GM23338 (cell line): Measurements from ENCODE around the gene NPAS3. TPM values are rescaled to one million over a fixed set of nuclear protein-coding genes. Genes with fewer than 3 reads are reported as not detected.

Experiments used
- ATAC-seq: fragments of 200-7000 bp; cut with Tn5 transposase; 3 replicates; pipeline ENCODE4 v1.9.1; 2020
- DNase-seq: peaks from one replicate; pipeline ENCODE4 v3.0.0-alpha.2; 2015; ENCODE audit warnings: low spot score
- H2AFZ ChIP-seq: fragments of 200-600 bp; sonication (generic); 2 replicates; pipeline ENCODE4 v1.8.0; 2016; ENCODE audit warnings: antibody characterized with exemption, mild to moderate bottlenecking, moderate library complexity
- H3F3A ChIP-seq: fragments of 200-600 bp; sonication (generic); replicated peaks from 2 replicates; pipeline ENCODE4 v1.8.0; 2017; ENCODE audit warnings: antibody characterized with exemption, mixed run types, low read depth
- H3K27ac ChIP-seq: fragments of 200-600 bp; sonication (generic); 2 replicates; pipeline ENCODE4 v1.6.1; 2016; ENCODE audit warnings: low read depth
- H3K27me3 ChIP-seq: fragments of 200-600 bp; sonication (generic); 2 replicates; pipeline ENCODE4 v1.8.0; 2016; ENCODE audit warnings: mild to moderate bottlenecking, mixed run types, moderate library complexity; ENCODE audit not compliant: insufficient read depth
- H3K36me3 ChIP-seq: fragments of 200-600 bp; sonication (generic); 2 replicates; pipeline ENCODE4 v1.8.0; 2016; ENCODE audit warnings: mild to moderate bottlenecking; ENCODE audit not compliant: insufficient read depth
- H3K4me1 ChIP-seq: fragments of 200-600 bp; sonication (generic); 2 replicates; pipeline ENCODE4 v1.8.0; 2016; ENCODE audit warnings: mild to moderate bottlenecking, moderate library complexity; ENCODE audit not compliant: insufficient read depth
- H3K4me2 ChIP-seq: fragments of 200-600 bp; sonication (generic); 2 replicates; pipeline ENCODE4 v1.7.1; 2017; ENCODE audit warnings: mixed run types
- H3K4me3 ChIP-seq: fragments of 200-600 bp; sonication (generic); 2 replicates; pipeline ENCODE4 v1.6.1; 2016; ENCODE audit warnings: mixed run types
- H3K79me2 ChIP-seq: fragments of 200-600 bp; sonication (generic); replicated peaks from 2 replicates; pipeline ENCODE4 v1.8.0; 2017; ENCODE audit warnings: mild to moderate bottlenecking; ENCODE audit not compliant: insufficient read depth
- H3K9me2 ChIP-seq: fragments of 200-600 bp; sonication (generic); 2 replicates; pipeline ENCODE4 v1.8.0; 2017; ENCODE audit not compliant: insufficient read depth
- H4K20me1 ChIP-seq: fragments of 200-600 bp; sonication (generic); replicated peaks from 2 replicates; pipeline ENCODE4 v1.8.0; 2017; ENCODE audit warnings: mild to moderate bottlenecking; ENCODE audit not compliant: insufficient read depth
- H3K27ac Mint-ChIP-seq: 2 replicates; pipeline ENCODE4 v1.8.0; 2020; ENCODE audit warnings: inconsistent platforms, mild to moderate bottlenecking, moderate library complexity, mixed read lengths
- H3K27me3 Mint-ChIP-seq: 3 replicates; pipeline ENCODE4 v1.8.0; 2022; ENCODE audit warnings: low read depth, mild to moderate bottlenecking, moderate library complexity, mixed read lengths, inconsistent platforms; ENCODE audit not compliant: insufficient read depth, poor library complexity
- H3K36me3 Mint-ChIP-seq: 3 replicates; pipeline ENCODE4 v1.8.0; 2021; ENCODE audit warnings: low read depth, mild to moderate bottlenecking, inconsistent platforms, moderate library complexity, mixed read lengths
- H3K4me1 Mint-ChIP-seq: 3 replicates; pipeline ENCODE4 v1.8.0; 2020; ENCODE audit warnings: mild to moderate bottlenecking, inconsistent platforms, mixed read lengths
- H3K4me3 Mint-ChIP-seq: 3 replicates; pipeline ENCODE4 v1.8.0; 2021; ENCODE audit warnings: moderate library complexity, mild to moderate bottlenecking, inconsistent platforms, mixed read lengths
- H3K9me3 Mint-ChIP-seq: 3 replicates; pipeline ENCODE4 v1.8.0; 2020; ENCODE audit warnings: moderate library complexity, mild to moderate bottlenecking, inconsistent platforms, mixed read lengths
- CREB1 ChIP-seq: fragments of 250-450 bp; sonication (Bioruptor Pico); IDR thresholded peaks from 2 replicates; pipeline ENCODE4 v1.5.0; 2020; ENCODE audit warnings: low read depth, mild to moderate bottlenecking, moderate library complexity
- ETS1 ChIP-seq: IDR thresholded peaks from 2 replicates; pipeline ENCODE4 v1.6.1; 2016; ENCODE audit warnings: antibody characterized with exemption
- EZH2 ChIP-seq: fragments of 200-600 bp; sonication (generic); IDR thresholded peaks from one replicate; pipeline ENCODE4 v1.8.0; 2017; ENCODE audit warnings: antibody characterized with exemption, mild to moderate bottlenecking, low read depth; ENCODE audit not compliant: unreplicated experiment
- EZH2phosphoT487 ChIP-seq: fragments of 200-600 bp; sonication (generic); IDR thresholded peaks from one replicate; pipeline ENCODE4 v1.8.1; 2018; ENCODE audit warnings: antibody characterized with exemption; ENCODE audit not compliant: unreplicated experiment
- JUNB ChIP-seq: IDR thresholded peaks from one replicate; pipeline ENCODE4 v1.6.1; 2016; ENCODE audit warnings: antibody characterized with exemption; ENCODE audit not compliant: unreplicated experiment
- NANOG ChIP-seq: IDR thresholded peaks from 2 replicates; pipeline ENCODE4 v1.6.1; 2016; ENCODE audit warnings: antibody characterized with exemption, borderline replicate concordance
- POLR2AphosphoS5 ChIP-seq: IDR thresholded peaks from 2 replicates; pipeline ENCODE4 v1.6.1; 2016; ENCODE audit warnings: antibody characterized with exemption, low read depth
- REST ChIP-seq: IDR thresholded peaks from one replicate; pipeline ENCODE4 v1.6.1; 2018; ENCODE audit warnings: antibody characterized with exemption; ENCODE audit not compliant: unreplicated experiment
- STAT1 ChIP-seq: IDR thresholded peaks from one replicate; pipeline ENCODE4 v1.6.1; 2016; ENCODE audit warnings: antibody characterized with exemption; ENCODE audit not compliant: unreplicated experiment
- ZNF114 ChIP-seq: fragments of 250-450 bp; sonication (Bioruptor Pico); IDR thresholded peaks from 2 replicates; pipeline ENCODE4 v1.5.0; 2020; ENCODE audit warnings: mild to moderate bottlenecking, moderate library complexity
- polyA plus RNA-seq: library from polyadenylated mRNA; unstranded; fragments of >200 nt; fragmentation: Nextera tagmentation; extraction: Ambion mirVana; gene quantifications from 2 replicates; pipeline ENCODE4 v1.2.1, GENCODE V29; 2016
- total RNA-seq: library from RNA; depleted of rRNA; stranded (reverse); fragments of >200 nt; shearing (Covaris generic); gene quantifications from 2 replicates; pipeline ENCODE4 v1.2.3, GENCODE V29; 2014
- TF ChIP-seq, protein P1 (sequence below), 2 experiments: fragments of 200-600 bp in 1 of 2; sonication (generic) in 1 of 2; conservative IDR thresholded peaks; 2 replicates each; pipeline versions ENCODE4 v1.5.1 to v1.6.1; 2016 to 2017; ENCODE audit warnings: antibody characterized with exemption in 2 of 2, low read depth in 2 of 2, mild to moderate bottlenecking in 2 of 2, moderate library complexity in 1 of 2
- TF ChIP-seq, protein P2 (sequence below): fragments of 250-450 bp; sonication (Bioruptor Pico); IDR thresholded peaks from 2 replicates; pipeline ENCODE4 v1.5.0; 2020; ENCODE audit warnings: mild to moderate bottlenecking, moderate library complexity

The NPAS3 gene
- total and polyA plus RNA-seq, 2 experiments from 2014 or later, result 0.17 to 0.19 TPM

DNA sequence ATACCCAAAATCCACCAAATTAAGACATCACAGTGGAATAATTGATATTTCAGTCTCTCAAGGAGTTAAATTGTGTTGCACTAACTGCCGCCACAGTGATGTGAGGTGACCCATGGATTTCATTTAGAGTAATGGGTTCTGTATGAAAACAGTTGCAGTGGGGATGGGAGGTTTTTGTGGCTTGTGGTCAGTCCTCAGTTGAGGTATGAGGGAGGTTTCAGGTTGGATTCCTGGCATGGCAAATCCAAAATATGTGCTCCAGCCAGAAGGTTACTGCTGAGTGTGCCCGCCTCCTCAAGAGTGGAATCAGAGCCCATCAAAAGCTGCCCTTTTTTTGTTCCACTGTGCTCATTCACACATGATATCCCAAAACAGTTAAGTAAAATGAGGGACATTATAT is 525.1 kb downstream of the NPAS3 start (continued):
- no peak for TF ChIP-seq REST
- no peak for TF ChIP-seq ETS1
- no peak for TF ChIP-seq NANOG
- no peak for TF ChIP-seq JUNB
- TF ChIP-seq CREB1, result no peak
- TF ChIP-seq EZH2phosphoT487, result no peak
- TF ChIP-seq ZNF114 (CRISPR knock-in tag), result no peak
- no peak for TF ChIP-seq POLR2AphosphoS5
- TF ChIP-seq EZH2, result no peak
- TF ChIP-seq, protein P1, sequence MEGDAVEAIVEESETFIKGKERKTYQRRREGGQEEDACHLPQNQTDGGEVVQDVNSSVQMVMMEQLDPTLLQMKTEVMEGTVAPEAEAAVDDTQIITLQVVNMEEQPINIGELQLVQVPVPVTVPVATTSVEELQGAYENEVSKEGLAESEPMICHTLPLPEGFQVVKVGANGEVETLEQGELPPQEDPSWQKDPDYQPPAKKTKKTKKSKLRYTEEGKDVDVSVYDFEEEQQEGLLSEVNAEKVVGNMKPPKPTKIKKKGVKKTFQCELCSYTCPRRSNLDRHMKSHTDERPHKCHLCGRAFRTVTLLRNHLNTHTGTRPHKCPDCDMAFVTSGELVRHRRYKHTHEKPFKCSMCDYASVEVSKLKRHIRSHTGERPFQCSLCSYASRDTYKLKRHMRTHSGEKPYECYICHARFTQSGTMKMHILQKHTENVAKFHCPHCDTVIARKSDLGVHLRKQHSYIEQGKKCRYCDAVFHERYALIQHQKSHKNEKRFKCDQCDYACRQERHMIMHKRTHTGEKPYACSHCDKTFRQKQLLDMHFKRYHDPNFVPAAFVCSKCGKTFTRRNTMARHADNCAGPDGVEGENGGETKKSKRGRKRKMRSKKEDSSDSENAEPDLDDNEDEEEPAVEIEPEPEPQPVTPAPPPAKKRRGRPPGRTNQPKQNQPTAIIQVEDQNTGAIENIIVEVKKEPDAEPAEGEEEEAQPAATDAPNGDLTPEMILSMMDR (conservative IDR thresholded peaks at IDR 0.05; ENCODE audit: low read depth in 2 of 2), result no peak

- peaks cover 17% of the 10 kb centered on the region for H3K4me1 Mint-ChIP-seq
- no peaks in the 10 kb centered on the region for H3K27me3 Mint-ChIP-seq
- Histone ChIP-seq H3K36me3 (no peaks in the 10 kb centered on the region), H3F3A (no peaks in the 10 kb centered on the region), H3K4me2 (no peak overlapping the region), H4K20me1 (no peaks in the 10 kb centered on the region), H3K27me3 (no peaks in the 10 kb centered on the region), H3K79me2 (no peaks in the 10 kb centered on the region), H2AFZ (no peak overlapping the region), H3K9me2 (no peaks in the 10 kb centered on the region), H3K4me3 (no peak overlapping the region), H3K4me1 (no peaks in the 10 kb centered on the region), H3K27ac (no peak overlapping the region)
- H3K27ac Mint-ChIP-seq, result no peak overlapping the region
- no peaks in the 10 kb centered on the region for H3K36me3 Mint-ChIP-seq
- H3K4me3 Mint-ChIP-seq, result no peak overlapping the region
- no peaks in the 10 kb centered on the region for H3K9me3 Mint-ChIP-seq
- DNase-seq (no peak), ATAC-seq (no peak)
- TF ChIP-seq STAT1 (no peak), POLR2AphosphoS5 (no peak)
- TF ChIP-seq, protein P2, sequence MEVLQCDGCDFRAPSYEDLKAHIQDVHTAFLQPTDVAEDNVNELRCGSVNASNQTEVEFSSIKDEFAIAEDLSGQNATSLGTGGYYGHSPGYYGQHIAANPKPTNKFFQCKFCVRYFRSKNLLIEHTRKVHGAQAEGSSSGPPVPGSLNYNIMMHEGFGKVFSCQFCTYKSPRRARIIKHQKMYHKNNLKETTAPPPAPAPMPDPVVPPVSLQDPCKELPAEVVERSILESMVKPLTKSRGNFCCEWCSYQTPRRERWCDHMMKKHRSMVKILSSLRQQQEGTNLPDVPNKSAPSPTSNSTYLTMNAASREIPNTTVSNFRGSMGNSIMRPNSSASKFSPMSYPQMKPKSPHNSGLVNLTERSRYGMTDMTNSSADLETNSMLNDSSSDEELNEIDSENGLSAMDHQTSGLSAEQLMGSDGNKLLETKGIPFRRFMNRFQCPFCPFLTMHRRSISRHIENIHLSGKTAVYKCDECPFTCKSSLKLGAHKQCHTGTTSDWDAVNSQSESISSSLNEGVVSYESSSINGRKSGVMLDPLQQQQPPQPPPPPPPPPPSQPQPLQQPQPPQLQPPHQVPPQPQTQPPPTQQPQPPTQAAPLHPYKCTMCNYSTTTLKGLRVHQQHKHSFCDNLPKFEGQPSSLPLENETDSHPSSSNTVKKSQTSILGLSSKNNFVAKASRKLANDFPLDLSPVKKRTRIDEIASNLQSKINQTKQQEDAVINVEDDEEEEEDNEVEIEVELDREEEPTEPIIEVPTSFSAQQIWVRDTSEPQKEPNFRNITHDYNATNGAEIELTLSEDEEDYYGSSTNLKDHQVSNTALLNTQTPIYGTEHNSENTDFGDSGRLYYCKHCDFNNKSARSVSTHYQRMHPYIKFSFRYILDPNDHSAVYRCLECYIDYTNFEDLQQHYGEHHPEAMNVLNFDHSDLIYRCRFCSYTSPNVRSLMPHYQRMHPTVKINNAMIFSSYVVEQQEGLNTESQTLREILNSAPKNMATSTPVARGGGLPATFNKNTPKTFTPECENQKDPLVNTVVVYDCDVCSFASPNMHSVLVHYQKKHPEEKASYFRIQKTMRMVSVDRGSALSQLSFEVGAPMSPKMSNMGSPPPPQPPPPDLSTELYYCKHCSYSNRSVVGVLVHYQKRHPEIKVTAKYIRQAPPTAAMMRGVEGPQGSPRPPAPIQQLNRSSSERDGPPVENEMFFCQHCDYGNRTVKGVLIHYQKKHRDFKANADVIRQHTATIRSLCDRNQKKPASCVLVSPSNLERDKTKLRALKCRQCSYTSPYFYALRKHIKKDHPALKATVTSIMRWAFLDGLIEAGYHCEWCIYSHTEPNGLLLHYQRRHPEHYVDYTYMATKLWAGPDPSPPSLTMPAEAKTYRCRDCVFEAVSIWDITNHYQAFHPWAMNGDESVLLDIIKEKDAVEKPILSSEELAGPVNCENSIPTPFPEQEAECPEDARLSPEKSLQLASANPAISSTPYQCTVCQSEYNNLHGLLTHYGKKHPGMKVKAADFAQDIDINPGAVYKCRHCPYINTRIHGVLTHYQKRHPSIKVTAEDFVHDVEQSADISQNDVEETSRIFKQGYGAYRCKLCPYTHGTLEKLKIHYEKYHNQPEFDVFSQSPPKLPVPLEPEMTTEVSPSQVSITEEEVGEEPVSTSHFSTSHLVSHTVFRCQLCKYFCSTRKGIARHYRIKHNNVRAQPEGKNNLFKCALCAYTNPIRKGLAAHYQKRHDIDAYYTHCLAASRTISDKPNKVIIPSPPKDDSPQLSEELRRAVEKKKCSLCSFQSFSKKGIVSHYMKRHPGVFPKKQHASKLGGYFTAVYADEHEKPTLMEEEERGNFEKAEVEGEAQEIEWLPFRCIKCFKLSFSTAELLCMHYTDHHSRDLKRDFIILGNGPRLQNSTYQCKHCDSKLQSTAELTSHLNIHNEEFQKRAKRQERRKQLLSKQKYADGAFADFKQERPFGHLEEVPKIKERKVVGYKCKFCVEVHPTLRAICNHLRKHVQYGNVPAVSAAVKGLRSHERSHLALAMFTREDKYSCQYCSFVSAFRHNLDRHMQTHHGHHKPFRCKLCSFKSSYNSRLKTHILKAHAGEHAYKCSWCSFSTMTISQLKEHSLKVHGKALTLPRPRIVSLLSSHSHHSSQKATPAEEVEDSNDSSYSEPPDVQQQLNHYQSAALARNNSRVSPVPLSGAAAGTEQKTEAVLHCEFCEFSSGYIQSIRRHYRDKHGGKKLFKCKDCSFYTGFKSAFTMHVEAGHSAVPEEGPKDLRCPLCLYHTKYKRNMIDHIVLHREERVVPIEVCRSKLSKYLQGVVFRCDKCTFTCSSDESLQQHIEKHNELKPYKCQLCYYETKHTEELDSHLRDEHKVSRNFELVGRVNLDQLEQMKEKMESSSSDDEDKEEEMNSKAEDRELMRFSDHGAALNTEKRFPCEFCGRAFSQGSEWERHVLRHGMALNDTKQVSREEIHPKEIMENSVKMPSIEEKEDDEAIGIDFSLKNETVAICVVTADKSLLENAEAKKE, result no peak
These were observed 525.7 kb downstream of the NPAS3 start for GRCh38 chr14:33464254-33464962.
